H1 (cell line): ENCODE measurements around the gene CAMTA1. TPM values are rescaled to one million over a fixed set of nuclear protein-coding genes. Genes with fewer than 3 reads are reported as not detected.

Source experiments
- CTCF ChIA-PET: fragments of 300-600 bp; sonication (Branson Sonifier 250); formaldehyde crosslinking; loops from one replicate; lab custom pipeline; 2021; ENCODE audit not compliant: partially characterized antibody; lab: Charles Lee
- POLR2A ChIA-PET: fragments of 300-600 bp; sonication (Branson Sonifier 250); formaldehyde crosslinking; loops from one replicate; lab custom pipeline; 2021; ENCODE audit warnings: inconsistent platforms; ENCODE audit not compliant: partially characterized antibody; lab: Charles Lee
- DNase-seq, 2 experiments: peaks; one replicate each; pipeline versions ENCODE4 v3.0.0 to v3.0.0-alpha.2; 2010 to 2022; ENCODE audit warnings: low spot score in 2 of 2, low read depth in 1 of 2, mixed read lengths in 1 of 2
- FAIRE-seq: peaks from 2 replicates; lab custom pipeline; 2011; peaks lifted over from hg19 to GRCh38; lab: Jason Lieb, UNC
- H2AFZ ChIP-seq: 2 replicates; pipeline ENCODE4 v1.8.1; 2012; ENCODE audit warnings: low read length, inconsistent platforms
- H2AK5ac ChIP-seq: 2 replicates; pipeline ENCODE4 v1.6.1; 2013; ENCODE audit warnings: low read depth, low read length
- H2BK120ac ChIP-seq: replicated peaks from 2 replicates; pipeline ENCODE3; 2013; ENCODE audit warnings: low read depth, low read length, inconsistent platforms
- H2BK12ac ChIP-seq: 2 replicates; pipeline ENCODE4 v1.6.1; 2013; ENCODE audit warnings: low read depth, low read length
- H2BK15ac ChIP-seq: 2 replicates; pipeline ENCODE4 v1.6.1; 2013; ENCODE audit warnings: low read length
- H2BK20ac ChIP-seq: 2 replicates; pipeline ENCODE4 v1.6.1; 2013; ENCODE audit warnings: low read length
- H2BK5ac ChIP-seq: 2 replicates; pipeline ENCODE4 v1.6.1; 2013; ENCODE audit warnings: low read depth, low read length
- H3K14ac ChIP-seq: 2 replicates; pipeline ENCODE4 v1.6.1; 2013; ENCODE audit warnings: inconsistent platforms; ENCODE audit not compliant: insufficient read length
- H3K18ac ChIP-seq: 2 replicates; pipeline ENCODE4 v1.6.1; 2013; ENCODE audit warnings: low read length; ENCODE audit errors: extremely low read depth
- H3K23ac ChIP-seq: 2 replicates; pipeline ENCODE4 v1.6.1; 2013; ENCODE audit warnings: inconsistent platforms; ENCODE audit not compliant: insufficient read length
- H3K23me2 ChIP-seq: 2 replicates; pipeline ENCODE4 v1.6.1; 2013; ENCODE audit warnings: low read depth, low read length
- H3K27ac ChIP-seq: 2 replicates; pipeline ENCODE4 v1.6.1; 2011; ENCODE audit warnings: low read depth, low read length, inconsistent platforms
- H3K27me3 ChIP-seq, 4 experiments: replicated peaks in 1 of 4; 1 replicate in 1 of 4; 2 replicates in 3 of 4; pipeline versions ENCODE4 v1.6.1 to v1.8.1; 2011 to 2013; ENCODE audit warnings: low read length in 3 of 4, mild to moderate bottlenecking in 3 of 4, inconsistent platforms in 2 of 4, mixed read lengths in 2 of 4, moderate library complexity in 1 of 4; ENCODE audit not compliant: control insufficient read depth in 3 of 4, insufficient read depth in 3 of 4; ENCODE audit errors: extremely low read depth in 1 of 4
- H3K36me3 ChIP-seq, 4 experiments: 2 replicates each; pipeline versions ENCODE4 v1.6.1 to v1.8.1; 2011 to 2013; ENCODE audit warnings: mild to moderate bottlenecking in 4 of 4, low read length in 3 of 4, moderate library complexity in 2 of 4, control low read depth in 1 of 4, inconsistent platforms in 1 of 4; ENCODE audit not compliant: insufficient read depth in 4 of 4, control insufficient read depth in 2 of 4
- H3K4ac ChIP-seq: replicated peaks from 2 replicates; pipeline ENCODE3; 2013; ENCODE audit warnings: low read length, low read depth, mixed read lengths, inconsistent platforms; ENCODE audit not compliant: insufficient read length
- H3K4me1 ChIP-seq, 4 experiments: replicated peaks in 1 of 4; 1 replicate in 1 of 4; 2 replicates in 3 of 4; pipeline versions ENCODE4 v1.6.1 to v1.8.1; 2011 to 2013; ENCODE audit warnings: low read length in 3 of 4, inconsistent platforms in 2 of 4, mixed read lengths in 1 of 4; ENCODE audit not compliant: insufficient read depth in 4 of 4, control insufficient read depth in 3 of 4
- H3K4me2 ChIP-seq, 2 experiments: 2 replicates each; pipeline versions ENCODE4 v1.6.1 to v1.8.1; 2011 to 2013; ENCODE audit warnings: low read depth in 2 of 2, low read length in 2 of 2, control low read depth in 1 of 2, inconsistent platforms in 1 of 2, mild to moderate bottlenecking in 1 of 2; ENCODE audit not compliant: insufficient read depth in 1 of 2
- H3K4me3 ChIP-seq, 4 experiments: fragments of 200-600, 300-600 bp in 1 of 4; sonication (generic), shearing (Covaris generic), sonication (Bioruptor Twin) in 1 of 4; 2 replicates each; pipeline versions ENCODE4 v1.5.1 to v1.8.1; 2011 to 2016; ENCODE audit warnings: low read length in 4 of 4, low read depth in 3 of 4, control low read depth in 2 of 4, inconsistent platforms in 2 of 4, mild to moderate bottlenecking in 2 of 4, mixed read lengths in 1 of 4, moderate library complexity in 1 of 4; ENCODE audit not compliant: insufficient read depth in 2 of 4; ENCODE audit errors: extremely low read depth in 1 of 4
- H3K56ac ChIP-seq: replicated peaks from 2 replicates; pipeline ENCODE3; 2013; ENCODE audit warnings: low read depth, mild to moderate bottlenecking, mixed read lengths, low read length, inconsistent platforms; ENCODE audit not compliant: insufficient read length
- H3K79me1 ChIP-seq: 2 replicates; pipeline ENCODE4 v1.6.1; 2013; ENCODE audit warnings: low read depth, low read length, control low read depth
- H3K79me2 ChIP-seq, 2 experiments: 2 replicates each; pipeline versions ENCODE4 v1.6.1 to v1.8.1; 2012 to 2013; ENCODE audit warnings: low read length in 2 of 2, mild to moderate bottlenecking in 2 of 2, inconsistent platforms in 1 of 2; ENCODE audit not compliant: insufficient read depth in 2 of 2, control insufficient read depth in 1 of 2
- H3K9ac ChIP-seq, 4 experiments: replicated peaks in 1 of 4; 1 replicate in 1 of 4; 2 replicates in 3 of 4; pipeline versions ENCODE4 v1.6.1 to v1.8.1; 2011 to 2013; ENCODE audit warnings: low read depth in 3 of 4, low read length in 3 of 4, control low read depth in 2 of 4, mild to moderate bottlenecking in 2 of 4, moderate library complexity in 2 of 4, inconsistent platforms in 1 of 4; ENCODE audit errors: extremely low read depth in 1 of 4
- H3K9me3 ChIP-seq, 2 experiments: 2 replicates each; pipeline versions ENCODE4 v1.6.1 to v1.8.1; 2012 to 2013; ENCODE audit warnings: mild to moderate bottlenecking in 2 of 2, moderate library complexity in 2 of 2, control low read depth in 1 of 2, inconsistent platforms in 1 of 2, low read depth in 1 of 2, low read length in 1 of 2, mixed read lengths in 1 of 2; ENCODE audit not compliant: insufficient read depth in 2 of 2
- H4K20me1 ChIP-seq, 2 experiments: replicated peaks in 1 of 2; 2 replicates each; pipeline versions ENCODE3 to v1.8.1; 2011 to 2013; ENCODE audit warnings: inconsistent platforms in 2 of 2, low read length in 2 of 2, mild to moderate bottlenecking in 1 of 2; ENCODE audit not compliant: insufficient read depth in 2 of 2, control insufficient read depth in 1 of 2
- H4K5ac ChIP-seq: 2 replicates; pipeline ENCODE4 v1.6.1; 2013; ENCODE audit warnings: low read length, low read depth, mixed read lengths, inconsistent platforms; ENCODE audit not compliant: insufficient read length
- H4K8ac ChIP-seq: 2 replicates; pipeline ENCODE4 v1.8.0; 2013; ENCODE audit warnings: mild to moderate bottlenecking, moderate library complexity, low read length, inconsistent platforms; ENCODE audit not compliant: insufficient read depth; ENCODE audit errors: extremely low read depth
- H4K91ac ChIP-seq: replicated peaks from 2 replicates; pipeline ENCODE3; 2013; ENCODE audit warnings: low read length, mixed read lengths, inconsistent platforms; ENCODE audit not compliant: insufficient read length
- ATF2 ChIP-seq: IDR thresholded peaks from 2 replicates; pipeline ENCODE4 v1.6.1; 2012; ENCODE audit warnings: low read length, inconsistent platforms
- CBX8 ChIP-seq: fragments of 300-800, 300-1000 bp; sonication (generic); IDR thresholded peaks from 2 replicates; pipeline ENCODE4 v1.7.1; 2016; ENCODE audit warnings: low read depth, low read length, borderline replicate concordance
- EGR1 ChIP-seq: IDR thresholded peaks from 2 replicates; pipeline ENCODE4 v1.6.1; 2011; ENCODE audit warnings: low read depth, low read length, borderline replicate concordance
- JUND ChIP-seq: IDR thresholded peaks from 2 replicates; pipeline ENCODE4 v1.6.1; 2011; ENCODE audit warnings: mild to moderate bottlenecking, improper control_type of control experiment, low read length
- PHF8 ChIP-seq: fragments of 200-600 bp; sonication (generic); conservative IDR thresholded peaks from 2 replicates; pipeline ENCODE4 v1.7.1; 2012; ENCODE audit warnings: low read depth, mild to moderate bottlenecking, inconsistent platforms, low read length, moderate library complexity
- POLR2AphosphoS5 ChIP-seq: IDR thresholded peaks from 2 replicates; pipeline ENCODE4 v1.6.1; 2011; ENCODE audit warnings: low read depth, low read length
- SIRT6 ChIP-seq: IDR thresholded peaks from one replicate; pipeline ENCODE4 v1.7.1; 2012; ENCODE audit warnings: low read length, inconsistent platforms
- SRF ChIP-seq: IDR thresholded peaks from 2 replicates; pipeline ENCODE4 v1.6.1; 2011; ENCODE audit warnings: mild to moderate bottlenecking, low read depth, low read length, moderate library complexity
- WGBS, 2 experiments: shearing (Covaris generic) in 1 of 2; methylation state at CpG; one replicate each; pipeline versions ENCODE4 v1.1.6 to v1.1.7; 2013 to 2015; ENCODE audit warnings: low lambda C conversion rate in 2 of 2, mixed read lengths in 2 of 2, inconsistent platforms in 1 of 2, low coverage in 1 of 2, missing lambda C conversion rate in 1 of 2; ENCODE audit not compliant: insufficient replicate concordance in 2 of 2, insufficient coverage in 1 of 2, insufficient read length in 1 of 2; ENCODE audit errors: extremely low coverage in 1 of 2, missing lambda C conversion rate in 1 of 2; 5-methylcytosine and 5-hydroxymethylcytosine counted together
- polyA plus RNA-seq, 7 experiments: library from polyadenylated mRNA; depleted of rRNA in 3 of 7; stranded (reverse) in 5 of 7; unstranded in 2 of 7; fragments of >200 nt in 5 of 7; fragments of 200-250 nt in 2 of 7; gene quantifications; 1 replicate in 5 of 7; 2 replicates in 1 of 7; 4 replicates in 1 of 7; pipeline versions ENCODE4 v1.2.1 to v1.2.3, GENCODE V29; 2011 to 2013; ENCODE audit warnings: missing spikeins in 2 of 7, mixed read lengths in 2 of 7
- total RNA-seq: library from RNA; stranded (reverse); fragmentation: NEBNext Ultra II Directional; extraction: Animal tissue kit (Norgen Biotek cat#: 25700); gene quantifications from 2 replicates; pipeline ENCODE4 v1.2.1, GENCODE V29; 2021

The CAMTA1 gene
- total and polyA plus RNA-seq, 2 of the 8 experiments (the other 6 are each of a cell fraction or from before 2014, with no cell fraction given) = 65.0 to 119 TPM

DNA sequence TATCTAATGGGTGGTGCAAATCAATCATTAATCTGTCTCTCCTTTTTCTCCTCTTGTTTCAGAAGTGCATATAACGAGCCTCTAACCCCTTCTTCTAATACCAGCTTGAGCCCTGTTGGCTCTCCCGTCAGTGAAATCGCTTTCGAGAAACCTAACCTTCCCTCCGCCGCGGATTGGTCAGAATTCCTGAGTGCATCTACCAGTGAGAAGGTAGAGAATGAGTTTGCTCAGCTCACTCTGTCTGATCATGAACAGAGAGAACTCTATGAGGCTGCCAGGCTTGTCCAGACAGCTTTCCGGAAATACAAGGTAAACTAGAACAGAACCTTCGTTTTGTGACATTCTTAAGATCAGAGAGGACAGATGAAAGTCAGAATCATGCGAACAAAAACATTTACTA, 960.5 kb downstream of the CAMTA1 start:
- no peak overlapping the region for H3K9ac ChIP-seq
- no peak for FAIRE-seq

More for the DNA sequence above, 960.5 kb downstream of the CAMTA1 start:
- H3K4ac ChIP-seq = no peak overlapping the region
- H4K91ac ChIP-seq = no peak overlapping the region
- H2BK120ac ChIP-seq = no peak overlapping the region
- no peak overlapping the region for H3K4me2 ChIP-seq
- H4K8ac ChIP-seq = no peak overlapping the region
- H3K4me1 ChIP-seq = no peaks in the 10 kb centered on the region
- H2BK20ac ChIP-seq = no peak overlapping the region
- H2AK5ac ChIP-seq = no peak overlapping the region
- H3K79me1 ChIP-seq = no peaks in the 10 kb centered on the region
- H4K5ac ChIP-seq = no peak overlapping the region
- H2BK12ac ChIP-seq = no peak overlapping the region
- H3K56ac ChIP-seq = no peak overlapping the region
- DNase-seq = peak in 1 of 2 experiments; percentile 23
- no peak overlapping the region for H3K14ac ChIP-seq
- H2BK5ac ChIP-seq = no peak overlapping the region
- no peaks in the 10 kb centered on the region for H3K27me3 ChIP-seq
- H2BK15ac ChIP-seq = no peak overlapping the region
- no peaks in the 10 kb centered on the region for H4K20me1 ChIP-seq
- H3K4me3 ChIP-seq = no peak overlapping the region
- no peaks in the 10 kb centered on the region for H3K23me2 ChIP-seq
- TF ChIP-seq EGR1 (no peak), CBX8 (no peak), PHF8 (no peak), SIRT6 (no peak), ATF2 (no peak), POLR2AphosphoS5 (no peak), SRF (no peak), JUND (no peak)
- H3K18ac ChIP-seq = no peak overlapping the region
- H3K79me2 ChIP-seq = no peaks in the 10 kb centered on the region
- WGBS, 2 experiments = 94% methylated on average over 10 of the region's 10 CpGs; no CpG with 5 or more reads in 1 of the 2 experiments
- no peaks in the 10 kb centered on the region for H3K9me3 ChIP-seq
- H3K23ac ChIP-seq = no peak overlapping the region
- peaks cover 0 to 3% (median 0%) of the 10 kb centered on the region in 4 experiments; a peak in 1 of 8 replicates for H3K36me3 ChIP-seq
- ChIA-PET POLR2A (no interaction called here), CTCF (interaction anchor here (1.1 to 11.7 kb wide), 3 partner anchors 10 to 77 kb away, joined by 3 to 554 read pairs (median 7); no protein-coding TSS in a partner anchor)
- no peak overlapping the region for H2AFZ ChIP-seq
- H3K27ac ChIP-seq = no peak overlapping the region
